Activated CD4-positive, alpha-beta T cell treated with anti-CD3 and anti-CD28 coated beads, Interleukin-2, Interleukin-4, amounts not matched to agents 100 ng/mL and 50 ng/mL, durations not matched to agents 16 hours and 8 hours (primary cell): Measurements from ENCODE around the gene RELA.
"Not testable (repeated sequence)": the region's sequence is repeated elsewhere in the genome, so short reads cannot be mapped to it uniquely, and the experiment has no call there.

ENCODE experiments used
- DNase-seq: peaks from one replicate; pipeline ENCODE4 v3.0.0-alpha.2; 2020; ENCODE audit warnings: low spot score

RELA gene

GRCh38 chr11:65662799-65663638 lies at the start of gene RELA:
Gene RELA (minus strand): TSS chr11:65662916. CDS start chr11:65662832, 84 bp downstream.
- DNase-seq, result peak; percentile 90

GRCh38 chr11:65711785-65712632 lies 49.3 kb upstream of the RELA start, which contains the start of gene KAT5:
Gene KAT5 (plus strand): TSS chr11:65712252. CDS start chr11:65712268, 16 bp downstream.
- peak; percentile 99 for DNase-seq

- no peak for DNase-seq
These were observed 47.7 kb upstream of the RELA start for GRCh38 chr11:65710421-65710820.

DNA sequence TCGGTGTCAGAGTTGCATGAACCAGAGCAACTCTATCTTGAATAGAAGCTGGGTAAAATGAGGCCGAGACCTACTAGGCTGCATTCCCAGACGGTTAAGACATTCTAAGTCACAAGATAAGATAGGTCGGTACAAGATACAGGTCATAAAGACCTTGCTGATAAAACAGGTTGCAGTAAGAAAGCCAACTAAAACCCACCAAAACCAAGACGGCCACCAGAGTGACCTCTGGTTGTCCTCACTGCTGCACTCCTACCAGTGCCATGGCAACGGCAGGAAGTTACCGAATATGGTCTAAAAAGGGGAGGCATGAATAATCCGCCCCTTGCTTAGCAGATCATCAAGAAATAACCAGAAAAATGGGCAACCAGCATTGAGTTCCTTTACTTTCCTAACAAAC lies 46.9 kb upstream of the RELA start:
- no peak for DNase-seq

GRCh38 chr11:65708451-65708850 lies 45.7 kb upstream of the RELA start:
- DNase-seq, result no peak

GRCh38 chr11:65707002-65707401 lies 44.3 kb upstream of the RELA start:
- DNase-seq, result not testable (repeated sequence)

GRCh38 chr11:65706303-65706763 lies 43.6 kb upstream of the RELA start:
- peak; percentile 79 for DNase-seq

GRCh38 chr11:65703846-65704245 lies 41.1 kb upstream of the RELA start:
- DNase-seq, result no peak

GRCh38 chr11:65701686-65702085 lies 39.0 kb upstream of the RELA start:
- DNase-seq, result no peak

- no peak for DNase-seq
These were observed 37.7 kb upstream of the RELA start for GRCh38 chr11:65700399-65700798.

DNA sequence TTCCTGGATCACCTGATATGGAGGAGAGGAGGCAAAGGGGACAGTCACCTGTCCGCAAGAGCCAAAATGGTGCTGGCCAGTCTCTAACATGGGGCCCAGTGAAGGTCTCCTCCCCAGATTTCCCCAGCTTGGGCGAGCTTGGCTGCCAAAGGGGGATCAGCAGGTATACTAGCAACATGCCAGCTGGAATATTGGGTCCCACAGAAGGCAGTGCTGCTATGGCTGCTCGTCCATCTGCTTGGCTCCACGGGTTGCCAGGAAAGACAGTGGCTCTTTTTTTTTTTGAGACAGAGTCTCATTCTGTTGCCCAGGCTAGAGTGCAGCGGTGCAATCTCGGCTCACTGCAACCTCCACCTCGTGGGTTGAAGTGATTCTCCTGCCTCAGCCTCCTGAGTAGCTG lies 36.6 kb upstream of the RELA start:
- no peak for DNase-seq

DNA sequence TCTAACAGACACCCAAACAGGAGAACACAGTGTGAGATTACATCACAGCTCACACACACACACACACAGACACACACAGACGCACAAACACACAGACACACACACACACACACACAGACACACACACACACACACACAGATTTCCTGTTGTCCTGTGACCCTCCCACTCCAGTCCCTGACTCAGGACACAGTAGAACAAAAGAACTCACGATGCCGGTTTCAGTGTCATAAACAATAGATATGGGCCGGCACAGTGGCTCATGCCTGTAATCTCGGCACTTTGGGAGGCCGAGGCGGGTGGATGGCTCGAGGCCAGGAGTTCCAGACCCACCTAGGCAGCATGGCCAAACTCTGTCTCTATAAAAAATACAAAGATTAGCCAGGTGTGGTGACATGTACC lies 35.5 kb upstream of the RELA start:
- DNase-seq, result no peak

GRCh38 chr11:65696802-65697552 lies 34.3 kb upstream of the RELA start:
- no peak for DNase-seq

GRCh38 chr11:65695459-65696241 lies 32.9 kb upstream of the RELA start:
- DNase-seq, result no peak

DNA sequence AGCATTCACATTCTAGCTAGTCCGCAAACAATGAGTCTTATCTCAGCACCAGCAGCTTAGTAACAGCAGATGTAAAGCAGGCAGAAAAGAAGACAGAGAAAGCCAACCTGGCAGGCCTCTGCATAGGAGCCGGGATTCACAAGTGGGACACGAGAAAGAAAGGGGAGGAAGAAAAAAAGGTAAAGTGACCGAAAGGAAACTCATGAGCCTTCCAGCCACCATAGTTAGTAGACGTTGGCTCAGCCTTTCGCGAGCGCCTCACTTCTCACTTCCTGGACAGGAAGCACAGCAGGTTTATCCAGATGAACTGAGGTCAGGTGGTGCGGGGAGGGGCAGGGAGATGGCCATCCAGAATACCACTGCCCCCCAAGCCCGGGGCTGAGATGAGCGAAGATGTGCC lies 29.7 kb upstream of the RELA start:
- no peak for DNase-seq

- not testable (repeated sequence) for DNase-seq
These were observed 29.1 kb upstream of the RELA start for GRCh38 chr11:65691847-65692246.

- DNase-seq, result no peak
These were observed 23.3 kb upstream of the RELA start for GRCh38 chr11:65685981-65686380.

GRCh38 chr11:65683480-65683879 lies 20.8 kb upstream of the RELA start:
- DNase-seq, result not testable (repeated sequence)

- DNase-seq, result no peak
These were observed 17.6 kb upstream of the RELA start for GRCh38 chr11:65680192-65680743.

GRCh38 chr11:65672982-65673381 lies 10.3 kb upstream of the RELA start:
- no peak for DNase-seq
